ENCODE data around the gene CIC.
"Not testable (repeated sequence)": the region's sequence is repeated elsewhere in the genome, so short reads cannot be mapped to it uniquely, and the experiment has no call there.

The CIC gene

GRCh38 chr19:42313840-42314755 lies 45.0 kb downstream of the CIC start:
- DNase-seq: no peak

- no peak for DNase-seq
Measured at GRCh38 chr19:42315024-42315423, 46.0 kb downstream of the CIC start.

- no peak for DNase-seq
Measured at GRCh38 chr19:42316223-42317211, 47.5 kb downstream of the CIC start.

DNA sequence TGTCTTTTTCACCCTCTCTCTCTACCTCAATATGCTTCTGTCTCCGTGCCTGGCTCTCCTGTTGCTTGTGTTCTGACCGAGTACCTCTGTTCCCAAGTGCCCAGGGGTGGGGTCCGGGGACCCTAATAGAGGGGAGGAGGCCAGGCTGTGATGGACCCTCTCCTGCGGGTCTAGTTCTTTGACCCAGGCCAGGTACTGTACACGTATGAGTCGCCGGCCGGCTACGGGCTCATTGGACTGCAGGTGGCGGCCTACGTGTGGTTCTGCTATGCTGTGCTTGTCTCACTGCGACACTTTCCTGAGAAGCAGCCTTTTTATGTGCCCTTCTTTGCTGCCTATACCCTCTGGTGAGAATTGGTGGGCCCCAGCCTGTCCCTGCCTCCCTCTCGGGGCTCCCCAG lies 48.5 kb downstream of the CIC start:
- no peak for DNase-seq

- no peak for DNase-seq
Measured at GRCh38 chr19:42322305-42322704, 53.3 kb downstream of the CIC start.

DNA sequence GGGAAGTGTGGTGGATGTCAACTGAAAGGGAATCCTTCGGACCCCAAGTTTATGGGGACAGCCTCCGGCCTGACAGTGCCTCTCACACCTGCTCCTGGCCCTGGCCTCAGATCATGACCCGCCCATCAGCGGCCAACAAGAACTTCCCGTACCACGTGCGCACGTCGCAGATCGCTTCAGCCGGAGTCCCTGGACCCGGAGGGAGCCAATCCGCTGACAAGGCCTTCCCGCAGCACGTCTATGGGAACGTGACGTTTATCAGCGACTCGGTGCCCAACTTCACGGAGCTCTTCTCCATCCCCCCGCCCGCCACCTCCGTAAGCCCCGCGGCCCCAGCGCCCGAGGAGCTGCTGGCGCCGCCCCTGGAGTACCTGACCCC lies 54.4 kb downstream of the CIC start:
- no peak for DNase-seq

DNA sequence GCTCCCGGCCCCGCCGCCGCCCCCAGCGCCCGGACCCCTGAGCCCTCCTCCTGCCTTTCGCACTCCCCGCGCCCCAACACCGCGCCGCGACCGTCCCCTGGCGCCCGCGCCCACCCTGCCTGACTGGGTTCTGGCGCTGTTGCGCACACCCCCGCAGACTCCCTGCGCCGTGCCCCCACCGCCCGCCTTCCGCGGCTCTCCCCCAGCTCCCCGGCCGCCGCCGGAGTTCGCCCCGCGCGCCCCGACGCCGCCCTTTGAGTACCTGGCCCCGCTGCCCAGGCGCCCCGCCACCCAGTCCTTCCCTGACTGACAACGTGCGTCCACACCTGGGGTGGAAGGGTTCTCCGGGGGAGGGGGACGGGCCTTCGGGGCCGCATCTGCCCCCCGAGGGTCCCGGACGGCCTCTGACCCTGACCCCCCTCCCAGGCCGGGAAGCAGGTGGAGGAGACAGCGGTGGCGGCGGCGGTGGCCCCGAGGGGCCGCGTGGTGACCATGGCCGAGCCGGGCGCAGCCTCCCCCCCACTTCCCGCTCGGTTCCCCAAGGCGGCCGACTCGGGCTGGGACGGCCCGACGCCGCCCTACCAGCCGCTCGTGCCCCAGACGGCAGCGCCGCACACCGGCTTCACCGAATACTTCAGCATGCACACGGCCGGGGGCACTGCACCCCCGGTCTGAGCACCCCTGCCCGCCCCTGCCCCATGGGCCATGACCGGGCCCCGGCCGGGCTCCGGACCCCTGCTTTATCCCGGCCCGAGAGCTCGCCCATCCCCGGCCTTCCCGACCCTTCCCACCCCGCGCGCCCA lies 55.0 kb downstream of the CIC start:
- no peak for DNase-seq

- DNase-seq: no peak
Measured at GRCh38 chr19:42324655-42325307, 55.7 kb downstream of the CIC start.

GRCh38 chr19:42325308-42325895 lies 56.4 kb downstream of the CIC start, which contains the start of gene MEGF8:
TSS of gene MEGF8 (plus strand) at chr19:42325635. CDS start at chr19:42326244, 609 bp downstream.
- peak; percentile 99 for DNase-seq

- no peak for DNase-seq
Measured at GRCh38 chr19:42325896-42326771, 57.1 kb downstream of the CIC start.

DNA sequence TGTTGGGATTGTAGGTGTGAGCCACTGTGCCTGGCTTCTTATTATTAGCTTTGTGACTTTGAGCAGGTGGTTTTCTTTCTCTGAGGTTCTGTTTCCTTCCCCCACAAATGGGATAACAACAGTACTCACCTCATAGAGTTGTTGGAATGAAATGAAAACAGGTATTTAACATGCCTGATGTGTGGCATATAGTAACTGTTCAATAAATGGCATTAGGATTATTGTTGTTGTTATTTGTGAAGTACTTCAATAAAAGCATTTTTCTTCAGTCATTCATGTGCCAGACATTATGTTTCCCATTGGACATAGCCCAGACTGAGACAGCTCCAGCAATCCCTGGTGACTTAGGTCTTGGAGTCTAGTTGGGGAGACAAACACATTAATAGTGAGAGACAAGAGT lies 57.9 kb downstream of the CIC start:
- no peak for DNase-seq

- DNase-seq: no peak
Measured at GRCh38 chr19:42327381-42327780, 58.3 kb downstream of the CIC start.

DNA sequence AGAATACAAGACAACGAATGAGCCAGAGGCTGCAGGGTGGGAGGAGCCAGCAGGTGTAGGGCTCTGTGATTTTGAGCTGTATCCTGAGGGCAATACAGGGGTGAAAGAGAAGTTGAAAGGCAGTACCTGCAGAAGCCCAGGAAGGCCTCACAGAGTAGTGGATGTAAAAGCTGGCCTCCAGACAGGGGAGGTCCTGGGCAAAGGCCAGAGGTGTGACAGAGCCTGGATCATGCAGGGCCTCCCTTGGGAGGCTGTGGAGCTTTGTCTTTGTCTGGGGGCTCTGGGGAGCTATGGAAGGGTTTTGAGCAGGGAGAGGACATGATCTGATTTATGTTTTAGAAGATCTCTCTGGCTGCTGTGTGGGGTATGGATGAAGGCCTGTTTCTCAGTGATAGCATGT lies 59.1 kb downstream of the CIC start:
- DNase-seq: no peak

- DNase-seq: no peak
Measured at GRCh38 chr19:42328854-42329253, 59.8 kb downstream of the CIC start.

- DNase-seq: peak; percentile 62
Measured at GRCh38 chr19:42330241-42330711, 61.2 kb downstream of the CIC start.

- DNase-seq: not testable (repeated sequence)
Measured at GRCh38 chr19:42331333-42331732, 62.3 kb downstream of the CIC start.

DNA sequence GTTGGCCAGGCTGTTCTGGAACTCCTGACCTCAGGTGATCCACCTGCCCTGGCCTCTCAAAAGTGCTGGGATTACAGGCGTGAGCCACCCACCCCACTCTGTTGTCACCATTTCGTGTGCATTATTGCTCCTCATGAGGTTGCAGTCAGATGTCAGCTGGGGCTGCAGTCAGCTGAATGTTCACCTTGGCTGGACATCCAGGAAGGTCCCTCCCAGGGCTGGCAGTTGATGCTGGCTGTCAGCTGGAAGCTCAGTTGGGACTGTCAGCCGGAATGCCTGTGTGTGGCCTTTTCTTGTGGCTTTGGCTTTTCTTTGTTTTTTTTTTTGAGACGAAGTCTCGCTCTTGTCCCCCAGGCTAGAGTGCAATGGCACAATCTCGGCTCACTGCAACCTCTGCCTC lies 63.0 kb downstream of the CIC start:
- DNase-seq: no peak

- no peak for DNase-seq
Measured at GRCh38 chr19:42333018-42333417, 64.0 kb downstream of the CIC start.

GRCh38 chr19:42333975-42334696 lies 65.1 kb downstream of the CIC start:
- DNase-seq: no peak

Measured in fibroblast of skin of scalp (primary cell).